Measurements from ENCODE around the gene EXOC2.

The EXOC2 gene

GRCh38 chr6:501891-502601 lies 190.9 kb downstream of the EXOC2 start:
- H3K27ac ChIP-seq (ENCODE audit: low read depth, low read length, poor library complexity, severe bottlenecking) = no peak overlapping the region
- peak overlapping the region; percentile 77 for H3K4me2 ChIP-seq (ENCODE audit: low read length)
- no peaks in the 10 kb centered on the region for H3K79me2 ChIP-seq (ENCODE audit: insufficient read depth, low read length)
- H4K20me1 ChIP-seq (ENCODE audit: insufficient read depth, low read length) = no peaks in the 10 kb centered on the region
- H3K4me3 ChIP-seq (ENCODE audit: low read depth, low read length, poor library complexity, severe bottlenecking) = peak overlapping the region; percentile 48
- H3K36me3 ChIP-seq (ENCODE audit: insufficient read depth, low read length) = no peaks in the 10 kb centered on the region; the same call in 1 of the 2 replicates
- H3K9ac ChIP-seq (ENCODE audit: low read length) = peak overlapping the region; percentile 34
- H3K27me3 ChIP-seq (ENCODE audit: insufficient read depth, low read length) = no peaks in the 10 kb centered on the region
- no peaks in the 10 kb centered on the region for H3K9me2 ChIP-seq (ENCODE audit: low read depth, low read length)
- H3F3A ChIP-seq (ENCODE audit: insufficient read depth, low read length) = no peaks in the 10 kb centered on the region
- no peak overlapping the region for H2AFZ ChIP-seq (ENCODE audit: low read length)
- H3K4me1 ChIP-seq (ENCODE audit: insufficient read depth, low read length, severe bottlenecking) = peaks cover 25% of the 10 kb centered on the region
- no peaks in the 10 kb centered on the region for H3K9me3 ChIP-seq (ENCODE audit: low read length)
- no peak for TF ChIP-seq CTCF (IDR thresholded peaks at IDR 0.05; ENCODE audit: low read length)
- no peak for TF ChIP-seq EZH2 (IDR thresholded peaks at IDR 0.05; ENCODE audit: borderline replicate concordance, low read length)

- no peak for TF ChIP-seq CTCF (IDR thresholded peaks at IDR 0.05; ENCODE audit: low read length)
- TF ChIP-seq EZH2 (IDR thresholded peaks at IDR 0.05; ENCODE audit: borderline replicate concordance, low read length) = no peak
- H3K36me3 ChIP-seq (ENCODE audit: insufficient read depth, low read length) = no peaks in the 10 kb centered on the region; the same call in 1 of the 2 replicates
- no peak overlapping the region for H2AFZ ChIP-seq (ENCODE audit: low read length)
- H3K9me2 ChIP-seq (ENCODE audit: low read depth, low read length) = no peaks in the 10 kb centered on the region
- H3F3A ChIP-seq (ENCODE audit: insufficient read depth, low read length) = no peaks in the 10 kb centered on the region
- no peaks in the 10 kb centered on the region for H3K9me3 ChIP-seq (ENCODE audit: low read length)
- H3K4me3 ChIP-seq (ENCODE audit: low read depth, low read length, poor library complexity, severe bottlenecking) = no peak overlapping the region
- H4K20me1 ChIP-seq (ENCODE audit: insufficient read depth, low read length) = no peaks in the 10 kb centered on the region
- peaks cover 25% of the 10 kb centered on the region for H3K4me1 ChIP-seq (ENCODE audit: insufficient read depth, low read length, severe bottlenecking)
- H3K79me2 ChIP-seq (ENCODE audit: insufficient read depth, low read length) = no peaks in the 10 kb centered on the region
- no peak overlapping the region for H3K4me2 ChIP-seq (ENCODE audit: low read length)
- H3K27me3 ChIP-seq (ENCODE audit: insufficient read depth, low read length) = no peaks in the 10 kb centered on the region
- H3K9ac ChIP-seq (ENCODE audit: low read length) = no peak overlapping the region
- H3K27ac ChIP-seq (ENCODE audit: low read depth, low read length, poor library complexity, severe bottlenecking) = no peak overlapping the region
These were observed 193.3 kb downstream of the EXOC2 start for GRCh38 chr6:499617-500016.

- Histone ChIP-seq H3K27me3 (ENCODE audit: insufficient read depth, low read length) (no peaks in the 10 kb centered on the region), H3K4me1 (ENCODE audit: insufficient read depth, low read length, severe bottlenecking) (peaks cover 25% of the 10 kb centered on the region), H2AFZ (ENCODE audit: low read length) (no peak overlapping the region), H3F3A (ENCODE audit: insufficient read depth, low read length) (no peaks in the 10 kb centered on the region), H3K4me2 (ENCODE audit: low read length) (no peak overlapping the region), H3K9ac (ENCODE audit: low read length) (no peak overlapping the region), H3K4me3 (ENCODE audit: low read depth, low read length, poor library complexity, severe bottlenecking) (no peak overlapping the region), H3K9me3 (ENCODE audit: low read length) (no peaks in the 10 kb centered on the region), H3K36me3 (ENCODE audit: insufficient read depth, low read length) (no peaks in the 10 kb centered on the region; the same call in 1 of the 2 replicates), H3K27ac (ENCODE audit: low read depth, low read length, poor library complexity, severe bottlenecking) (no peak overlapping the region), H3K9me2 (ENCODE audit: low read depth, low read length) (no peaks in the 10 kb centered on the region), H4K20me1 (ENCODE audit: insufficient read depth, low read length) (no peaks in the 10 kb centered on the region), H3K79me2 (ENCODE audit: insufficient read depth, low read length) (no peaks in the 10 kb centered on the region)
- TF ChIP-seq CTCF (IDR thresholded peaks at IDR 0.05; ENCODE audit: low read length) (no peak), EZH2 (IDR thresholded peaks at IDR 0.05; ENCODE audit: borderline replicate concordance, low read length) (no peak)
These were observed 194.1 kb downstream of the EXOC2 start for GRCh38 chr6:498795-499231.

Data from OCI-LY1 (cell line).